PC-9 (cell line): ENCODE measurements around the gene ARHGAP26.

ENCODE experiments used
- EZH2 ChIP-seq: fragments of 200-600 bp; sonication (generic); IDR thresholded peaks from 2 replicates; pipeline ENCODE4 v1.8.0; 2017; ENCODE audit warnings: antibody characterized with exemption, low read depth
- TF ChIP-seq, protein P1 (sequence below): fragments of 200-600 bp; sonication (generic); conservative IDR thresholded peaks from 2 replicates; pipeline ENCODE4 v1.6.1; 2017; ENCODE audit warnings: mixed run types, antibody characterized with exemption, mild to moderate bottlenecking, moderate library complexity

GRCh38 chr5:143086546-143086907 lies 316.4 kb downstream of the ARHGAP26 start:
- TF ChIP-seq, protein P1, sequence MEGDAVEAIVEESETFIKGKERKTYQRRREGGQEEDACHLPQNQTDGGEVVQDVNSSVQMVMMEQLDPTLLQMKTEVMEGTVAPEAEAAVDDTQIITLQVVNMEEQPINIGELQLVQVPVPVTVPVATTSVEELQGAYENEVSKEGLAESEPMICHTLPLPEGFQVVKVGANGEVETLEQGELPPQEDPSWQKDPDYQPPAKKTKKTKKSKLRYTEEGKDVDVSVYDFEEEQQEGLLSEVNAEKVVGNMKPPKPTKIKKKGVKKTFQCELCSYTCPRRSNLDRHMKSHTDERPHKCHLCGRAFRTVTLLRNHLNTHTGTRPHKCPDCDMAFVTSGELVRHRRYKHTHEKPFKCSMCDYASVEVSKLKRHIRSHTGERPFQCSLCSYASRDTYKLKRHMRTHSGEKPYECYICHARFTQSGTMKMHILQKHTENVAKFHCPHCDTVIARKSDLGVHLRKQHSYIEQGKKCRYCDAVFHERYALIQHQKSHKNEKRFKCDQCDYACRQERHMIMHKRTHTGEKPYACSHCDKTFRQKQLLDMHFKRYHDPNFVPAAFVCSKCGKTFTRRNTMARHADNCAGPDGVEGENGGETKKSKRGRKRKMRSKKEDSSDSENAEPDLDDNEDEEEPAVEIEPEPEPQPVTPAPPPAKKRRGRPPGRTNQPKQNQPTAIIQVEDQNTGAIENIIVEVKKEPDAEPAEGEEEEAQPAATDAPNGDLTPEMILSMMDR, result no peak
- no peak for TF ChIP-seq EZH2
